Stimulated activated CD4-positive, alpha-beta T cell treated with anti-CD3 and anti-CD28 coated beads, TNF-alpha, amount 100 ng/mL, for 1 hour (primary cell): Measurements from ENCODE around the gene ITIH3.

Experiments
- DNase-seq, 3 donors: peaks; one replicate each; pipeline ENCODE4 v3.0.0-alpha.2; 2020; ENCODE audit warnings: low read depth in 3 of 3, low spot score in 1 of 3

The ITIH3 gene

GRCh38 chr3:52793702-52794611 is 639 bp upstream of the ITIH3 start:
- DNase-seq, result no peak

DNA sequence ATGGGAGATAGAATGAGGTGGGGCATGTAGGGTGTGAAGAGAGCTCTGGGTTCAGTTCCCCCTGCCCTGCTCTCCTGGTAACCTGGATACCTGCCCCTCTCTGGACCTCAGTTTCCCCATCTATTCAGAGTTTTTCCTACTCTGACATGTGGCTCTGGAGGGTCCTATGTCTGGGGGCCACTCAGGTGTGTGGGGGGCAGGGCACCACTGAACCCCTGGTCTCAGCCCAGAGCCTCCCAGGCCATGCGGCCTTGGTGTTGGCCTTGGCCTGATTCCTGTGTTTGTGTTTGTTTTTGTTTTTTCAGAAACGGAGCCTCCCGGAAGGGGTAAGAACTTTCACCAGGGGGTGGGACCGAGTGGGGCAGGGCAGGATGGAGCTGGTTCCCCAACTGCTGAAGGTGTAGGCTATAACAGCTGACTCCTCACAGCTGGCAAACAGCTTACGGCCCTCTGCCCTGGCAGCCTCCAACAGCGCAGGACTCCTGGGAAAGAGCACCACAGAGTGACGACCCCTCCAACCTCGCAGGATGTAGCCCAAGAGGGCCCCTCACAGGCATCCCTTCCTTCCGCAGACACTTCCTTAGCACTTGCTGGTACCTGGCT is 803 bp downstream of the ITIH3 start:
- DNase-seq, result no peak

- DNase-seq, result no peak
Observed at GRCh38 chr3:52796411-52796810, 1.8 kb downstream of the ITIH3 start.

DNA sequence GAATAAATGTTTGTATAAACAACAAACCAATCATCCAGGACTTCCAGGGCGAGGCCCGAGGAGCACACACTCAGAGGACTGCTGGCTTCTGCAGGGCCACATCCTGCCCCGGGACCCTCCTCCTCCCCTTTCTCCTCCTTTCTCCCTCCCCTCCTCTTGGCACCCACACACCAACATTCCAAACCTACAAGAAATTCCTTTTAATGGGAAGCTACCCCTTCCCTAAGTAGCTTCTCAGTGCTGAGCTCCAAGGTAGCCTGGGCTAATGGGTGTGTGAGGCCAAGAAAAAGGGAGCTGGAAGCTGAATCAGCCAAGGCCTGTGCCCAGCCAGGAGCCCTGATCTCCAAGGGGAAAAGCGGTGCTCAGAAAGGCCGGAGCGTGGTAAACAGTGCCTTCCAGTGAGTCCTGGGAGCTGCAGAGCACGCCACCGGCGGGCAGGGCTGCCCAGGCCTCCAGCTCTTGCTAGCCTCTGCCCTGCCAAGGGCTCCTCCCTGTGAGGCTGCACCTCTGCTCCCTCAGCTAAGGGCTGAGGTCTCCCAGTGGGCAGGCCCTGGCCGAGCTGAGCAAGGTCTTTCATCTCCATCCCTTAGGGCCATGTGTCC is 3.9 kb downstream of the ITIH3 start:
- no peak for DNase-seq

DNA sequence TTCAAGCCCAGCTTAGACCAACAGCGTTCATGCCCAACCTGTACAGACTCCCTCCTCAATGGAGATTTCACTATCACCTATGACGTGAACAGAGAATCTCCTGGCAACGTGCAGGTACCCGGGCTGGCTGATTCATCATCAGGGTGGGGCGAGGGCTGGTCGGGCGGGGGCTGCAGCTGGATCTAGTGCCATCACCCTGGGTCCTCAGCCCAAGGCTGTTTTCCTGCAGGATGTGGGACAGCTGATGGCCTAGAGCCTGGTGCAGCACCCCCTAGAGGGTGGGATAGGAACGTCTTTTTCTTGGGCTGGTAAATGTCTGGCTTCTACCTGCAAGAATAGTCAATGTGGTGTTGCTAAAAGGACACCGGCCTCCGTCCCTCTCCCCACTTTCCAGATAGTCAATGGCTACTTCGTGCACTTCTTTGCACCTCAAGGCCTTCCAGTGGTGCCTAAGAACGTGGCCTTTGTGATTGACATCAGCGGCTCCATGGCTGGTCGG is 4.4 kb downstream of the ITIH3 start:
- DNase-seq, result no peak

- DNase-seq, result no peak
Observed at GRCh38 chr3:52800079-52800478, 5.5 kb downstream of the ITIH3 start.

DNA sequence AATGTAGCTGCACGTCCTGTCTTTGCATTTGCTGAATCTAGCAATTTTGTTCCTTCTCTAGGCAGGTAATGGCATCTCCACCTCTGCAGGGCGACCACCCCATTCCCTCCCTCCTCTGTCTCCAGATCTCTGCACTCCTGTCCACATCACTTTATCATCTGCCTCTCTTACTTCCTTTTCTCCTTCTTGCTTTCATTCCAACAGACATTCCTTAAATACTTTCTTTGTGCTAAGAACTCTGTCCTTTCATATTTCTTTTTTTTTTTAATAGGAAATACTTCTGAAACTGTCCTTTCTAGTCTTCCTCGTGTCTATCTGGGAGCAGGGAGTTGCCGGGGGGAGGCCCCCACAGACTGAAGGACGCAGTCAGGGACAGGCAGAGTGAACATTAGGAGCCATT is 7.2 kb downstream of the ITIH3 start:
- DNase-seq, result no peak

DNA sequence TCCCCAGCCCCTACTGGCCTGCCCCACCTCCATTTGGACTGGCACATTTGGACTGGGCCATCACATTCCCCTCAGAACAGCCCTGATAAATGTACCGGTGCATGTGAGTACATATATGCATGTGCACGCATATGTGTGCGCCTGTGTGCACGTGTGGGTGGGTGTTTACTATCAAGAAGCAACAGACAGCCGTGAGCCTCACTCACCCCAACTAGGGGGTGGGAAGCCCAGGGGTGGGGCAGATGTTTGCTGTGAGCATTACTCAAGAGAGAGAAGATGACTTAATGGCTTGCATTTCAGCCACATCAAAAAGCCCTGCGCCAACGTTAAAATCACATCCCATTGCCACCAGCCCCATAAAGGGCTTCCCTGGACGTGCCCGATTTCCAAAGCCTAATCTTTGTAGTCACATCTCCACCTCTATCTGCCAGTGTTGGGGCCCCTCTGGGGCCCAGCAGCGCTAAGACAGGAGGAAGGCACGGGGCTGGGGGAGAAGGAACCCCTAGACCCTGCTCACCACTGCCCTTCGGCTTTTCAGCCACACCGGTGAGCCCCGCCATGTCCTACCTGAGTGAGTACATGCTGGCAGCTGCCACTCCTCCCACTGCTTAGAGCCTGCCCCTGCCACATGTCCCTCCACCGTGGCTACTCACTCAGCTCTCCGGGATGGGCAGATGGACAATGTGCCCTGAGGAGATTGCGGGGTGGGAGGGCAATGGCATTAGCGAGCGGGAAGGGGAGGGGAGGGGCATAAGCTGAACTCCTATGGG is 10.9 kb downstream of the ITIH3 start:
- DNase-seq, result no peak

- no peak for DNase-seq
Observed at GRCh38 chr3:52809149-52809548, 14.6 kb downstream of the ITIH3 start.

DNA sequence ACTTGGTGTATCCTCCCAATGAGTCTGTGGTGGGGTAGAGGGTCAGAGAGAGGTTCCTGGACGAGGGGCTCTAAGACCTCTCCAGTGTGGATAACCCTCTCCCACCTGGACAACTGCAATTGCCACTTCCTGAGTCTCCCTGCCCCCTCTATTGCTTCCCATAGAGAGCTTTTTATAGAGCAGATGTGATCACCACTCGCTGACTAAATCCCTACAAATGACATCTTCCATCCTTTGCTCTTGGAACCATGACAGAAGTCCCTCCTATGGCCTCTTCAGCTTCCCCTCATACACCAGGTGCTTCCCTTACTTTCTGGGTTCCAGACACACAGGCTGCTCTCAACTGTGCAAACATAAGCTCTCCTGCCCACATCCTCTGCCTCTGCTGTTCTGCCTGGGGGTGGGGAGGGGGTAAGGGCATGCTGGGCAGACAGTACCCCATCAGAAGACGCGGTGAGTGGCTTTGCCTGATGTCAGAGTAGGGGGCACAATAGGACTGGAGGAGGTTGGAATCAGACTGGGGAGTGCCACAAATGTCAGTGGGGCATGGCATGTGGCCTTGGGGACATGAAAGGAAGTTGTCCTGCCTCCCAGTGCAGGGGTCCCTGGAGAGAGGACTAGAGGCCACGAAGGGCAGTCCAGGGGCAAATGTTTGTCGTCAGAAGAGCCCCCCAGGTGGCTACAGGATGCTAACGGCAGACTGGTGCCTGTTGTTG is 15.2 kb downstream of the ITIH3 start:
- DNase-seq, result no peak

DNA sequence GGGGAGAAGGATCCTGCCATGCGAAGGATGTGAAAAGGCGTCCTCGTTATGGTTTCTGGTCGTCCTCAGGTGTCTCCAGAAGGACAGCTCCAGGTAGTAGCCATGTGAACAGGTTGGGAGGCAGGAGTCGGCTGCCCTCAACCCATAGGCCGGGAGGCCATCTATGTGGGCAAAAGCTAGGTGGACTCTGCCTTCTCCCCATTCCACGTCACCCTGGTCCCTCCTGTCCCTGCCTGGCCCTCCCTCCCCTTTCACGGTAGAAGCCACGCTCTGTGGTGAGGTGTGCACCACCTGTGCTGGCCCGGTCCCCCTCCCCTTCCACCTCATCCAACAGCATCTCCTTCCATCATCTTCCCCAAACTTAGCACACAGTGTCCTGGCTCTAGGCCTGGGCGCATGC is 16.3 kb downstream of the ITIH3 start:
- DNase-seq, result no peak

DNA sequence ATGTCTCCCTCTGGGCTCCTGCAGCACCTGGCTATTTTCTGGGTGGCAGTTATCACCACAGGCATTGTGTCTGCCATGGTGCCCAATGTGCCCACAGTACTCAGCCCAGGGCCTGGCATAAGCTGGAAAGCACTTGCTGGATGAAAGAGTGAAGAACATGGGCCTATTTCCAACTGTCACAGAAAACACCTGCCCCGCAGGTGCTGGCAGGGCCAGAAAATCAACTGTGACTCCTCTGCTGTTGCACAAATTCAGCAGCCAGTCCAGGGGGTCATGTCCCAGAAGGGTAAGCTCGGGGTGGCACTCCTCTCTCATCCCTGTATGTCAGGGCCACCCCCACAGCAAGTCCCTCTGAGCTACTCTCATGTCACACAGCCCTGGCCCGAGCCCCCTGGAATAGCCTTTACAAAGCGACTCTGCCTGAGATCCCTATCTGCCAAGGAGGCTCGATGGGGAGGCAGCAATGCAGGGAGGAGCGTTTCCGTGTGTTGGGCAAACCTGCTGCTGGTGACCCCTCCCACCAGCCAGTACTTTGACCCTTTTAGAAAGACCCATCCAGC is 16.9 kb downstream of the ITIH3 start:
- DNase-seq, result no peak

GRCh38 chr3:52813810-52814209 is 19.2 kb downstream of the ITIH3 start:
- DNase-seq, result no peak

GRCh38 chr3:52816199-52816598 is 21.6 kb downstream of the ITIH3 start:
- no peak for DNase-seq

- no peak for DNase-seq
Observed at GRCh38 chr3:52816654-52817053, 22.1 kb downstream of the ITIH3 start.

DNA sequence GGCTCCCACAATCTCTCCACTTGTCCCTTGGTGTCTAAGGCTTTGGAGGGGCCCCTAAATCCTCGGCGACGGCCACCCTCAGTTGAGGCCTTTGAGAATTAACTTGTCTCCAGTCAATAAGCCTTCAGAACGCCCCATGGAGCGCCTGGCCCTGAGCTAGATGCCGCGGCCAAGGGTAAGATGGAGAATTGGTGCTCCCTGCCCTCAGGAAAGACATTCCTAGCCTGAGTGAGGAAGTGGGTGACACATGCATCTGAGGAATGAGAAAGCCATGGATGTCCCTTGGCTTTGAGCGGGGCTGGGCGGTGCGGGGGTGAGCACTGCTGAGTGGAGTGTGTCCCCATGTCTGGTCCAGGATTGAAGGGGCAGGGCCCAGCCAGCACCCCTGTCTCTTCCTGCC is 22.6 kb downstream of the ITIH3 start:
- no peak for DNase-seq

- no peak for DNase-seq
Observed at GRCh38 chr3:52817860-52818259, 23.3 kb downstream of the ITIH3 start.

DNA sequence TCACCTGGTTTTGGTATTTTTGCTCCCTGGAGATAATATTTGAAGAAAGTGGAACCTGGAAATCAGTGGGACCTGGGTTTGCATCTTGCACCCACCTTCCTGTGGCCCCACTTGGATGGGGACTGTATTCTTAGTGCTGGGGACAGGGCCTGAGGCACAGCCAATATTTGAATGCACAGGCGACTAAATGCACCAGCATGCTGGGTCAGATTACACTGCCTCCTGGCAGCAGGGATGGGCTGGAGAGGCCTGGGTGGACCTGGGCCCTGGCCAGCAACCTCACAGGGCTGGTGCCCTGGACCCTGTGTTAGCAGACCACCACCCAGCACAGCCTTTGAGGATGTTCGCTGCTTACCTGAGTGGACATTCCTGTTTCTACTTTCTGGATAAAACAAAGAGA is 25.3 kb downstream of the ITIH3 start:
- no peak for DNase-seq

- DNase-seq, result no peak
Observed at GRCh38 chr3:52820736-52821135, 26.1 kb downstream of the ITIH3 start.

GRCh38 chr3:52822363-52822762 is 27.8 kb downstream of the ITIH3 start:
- DNase-seq, result no peak
